ENCODE measurements around the gene HOXB3. TPM values are rescaled to one million over a fixed set of nuclear protein-coding genes. Genes with fewer than 3 reads are reported as not detected.

HOXB3 gene
- total and polyA plus RNA-seq, 2 of the 13 experiments (the other 11 are each of a cell fraction or from before 2014, with no cell fraction given): not detected

GRCh38 chr17:48593126-48593829 lies 3.2 kb upstream of the HOXB3 start, which contains the start of gene HOXB5:
TSS of gene HOXB5 (minus strand) at chr17:48593779. CDS start at chr17:48593682, 97 bp downstream.
- no peak within 1 kb of the TSS for H3K27ac ChIP-seq (ENCODE audit: extremely low read length, insufficient read depth, low read length)
- WGBS (ENCODE audit: low lambda C conversion rate): 44% methylated on average over 49 of the region's 50 CpGs
- FAIRE-seq: no peak
- intact Hi-C loops (cut with micrococcal nuclease; ENCODE audit: unreplicated experiment): no loop called here
- no peaks in the 10 kb centered on the region for H3K79me2 ChIP-seq (ENCODE audit: insufficient read depth, low read length)
- ATAC-seq: no peak
- BruUV-seq (replicated peaks): no TSS peak
- peak within 1 kb of the TSS in 1 of 3 experiments; percentile 9; a peak in 1 of 6 replicates for H3K4me3 ChIP-seq (replicated peaks in 1 of 3; ENCODE audit: insufficient read depth in 1 of 3, low read depth in 2 of 3, low read length in 3 of 3)
- ChIA-PET POLR2A (interaction anchor here (0.6 kb wide), 1 partner anchor 435 kb away, joined by 3 read pairs; no protein-coding TSS in a partner anchor), CTCF (ENCODE audit: low intra/inter-chr PET ratio, low total read pairs) (interaction anchor here (1.4 to 1.9 kb wide), 3 partner anchors 258 to 440 kb away, joined by 4 to 7 read pairs (median 5); no protein-coding TSS in a partner anchor)
- in situ Hi-C loops (cut with HindIII; ENCODE audit: extremely low pct_ligation_motif_present, low pct_unique_long_range_greater_than_20kb): no loop called here
- H3K36me3 ChIP-seq (replicated peaks in 1 of 2; ENCODE audit: control insufficient read depth in 1 of 2, insufficient read depth in 2 of 2, low read length in 2 of 2): no peaks in the 10 kb centered on the region
- no peaks in the 10 kb centered on the region; the same call in 1 of the 2 replicates for H4K20me1 ChIP-seq (ENCODE audit: insufficient read depth, low read length)
- H3K9me3 ChIP-seq (ENCODE audit: low read length): no peaks in the 10 kb centered on the region
- no peak for DNase-seq (ENCODE audit: low spot score)
- no peak for TF ChIP-seq ZNF879 (CRISPR knock-in tag; IDR thresholded peaks at IDR 0.05)
- no peak for TF ChIP-seq KDM2A (CRISPR knock-in tag; IDR thresholded peaks at IDR 0.05; ENCODE audit: borderline replicate concordance, low read depth)
- TF ChIP-seq TOE1 (CRISPR knock-in tag; IDR thresholded peaks at IDR 0.05): no peak
- no peak for TF ChIP-seq KLF9 (CRISPR knock-in tag; IDR thresholded peaks at IDR 0.05; ENCODE audit: low read depth)
- no peak for TF ChIP-seq SATB2 (CRISPR knock-in tag; IDR thresholded peaks at IDR 0.05)
- TF ChIP-seq CBX5 (CRISPR knock-in tag; IDR thresholded peaks at IDR 0.05; ENCODE audit: borderline replicate concordance): no peak
- peaks cover 47 to 91% of the 10 kb centered on the region in 2 experiments for H3K27me3 ChIP-seq (ENCODE audit: control insufficient read depth in 1 of 2, insufficient read depth in 2 of 2, low read length in 2 of 2)
- H3K4me1 ChIP-seq (ENCODE audit: insufficient read depth, low read length): 0 out of 2 replicates have a peak, but pooled peaks cover 6% of the 10 kb centered on the region
- H3K9ac ChIP-seq (ENCODE audit: insufficient read depth, low read depth, low read length): no peak within 1 kb of the TSS
- peak within 1 kb of the TSS; percentile 41 for H3K4me2 ChIP-seq (ENCODE audit: low read depth, low read length)
- no peak within 1 kb of the TSS for H2AFZ ChIP-seq (ENCODE audit: low read length)

- Histone ChIP-seq H3K79me2 (ENCODE audit: insufficient read depth, low read length) (no peaks in the 10 kb centered on the region), H3K27me3 (ENCODE audit: control insufficient read depth in 1 of 2, insufficient read depth in 2 of 2, low read length in 2 of 2) (peaks cover 44 to 91% of the 10 kb centered on the region in 2 experiments), H3K27ac (ENCODE audit: extremely low read length, insufficient read depth, low read length) (no peak overlapping the region), H3K9ac (ENCODE audit: insufficient read depth, low read depth, low read length) (no peak overlapping the region), H3K9me3 (ENCODE audit: low read length) (no peaks in the 10 kb centered on the region), H3K4me2 (ENCODE audit: low read depth, low read length) (no peak overlapping the region), H3K4me1 (ENCODE audit: insufficient read depth, low read length) (0 out of 2 replicates have a peak, but pooled peaks cover 6% of the 10 kb centered on the region), H4K20me1 (ENCODE audit: insufficient read depth, low read length) (no peaks in the 10 kb centered on the region; the same call in 1 of the 2 replicates), H2AFZ (ENCODE audit: low read length) (no peak overlapping the region), H3K4me3 (replicated peaks in 1 of 3; ENCODE audit: insufficient read depth in 1 of 3, low read depth in 2 of 3, low read length in 3 of 3) (no peak overlapping the region), H3K36me3 (replicated peaks in 1 of 2; ENCODE audit: control insufficient read depth in 1 of 2, insufficient read depth in 2 of 2, low read length in 2 of 2) (no peaks in the 10 kb centered on the region)
- 34% methylated on average over 13 of the region's 14 CpGs for WGBS (ENCODE audit: low lambda C conversion rate)
- no TSS peak for BruUV-seq (replicated peaks)
- DNase-seq (ENCODE audit: low spot score): no peak
- intact Hi-C loops (cut with micrococcal nuclease; ENCODE audit: unreplicated experiment): no loop called here
- FAIRE-seq: no peak
- in situ Hi-C loops (cut with HindIII; ENCODE audit: extremely low pct_ligation_motif_present, low pct_unique_long_range_greater_than_20kb): no loop called here
- ChIA-PET POLR2A (no interaction called here), CTCF (ENCODE audit: low intra/inter-chr PET ratio, low total read pairs) (interaction anchor here (1.5 kb wide), 1 partner anchor 439 kb away, joined by 4 read pairs; no protein-coding TSS in a partner anchor)
- no peak for ATAC-seq
- TF ChIP-seq ZBTB37 (CRISPR knock-in tag; IDR thresholded peaks at IDR 0.05) (no peak), ZNF788 (CRISPR knock-in tag; IDR thresholded peaks at IDR 0.05; ENCODE audit: borderline replicate concordance) (no peak), ZNF547 (CRISPR knock-in tag; IDR thresholded peaks at IDR 0.05) (no peak), ZSCAN30 (CRISPR knock-in tag; IDR thresholded peaks at IDR 0.05) (no peak), ZNF251 (CRISPR knock-in tag; IDR thresholded peaks at IDR 0.05) (no peak), GATAD2A (CRISPR knock-in tag; IDR thresholded peaks at IDR 0.05) (no peak), ZNF619 (CRISPR knock-in tag; IDR thresholded peaks at IDR 0.05) (no peak), SMC3 (IDR thresholded peaks at IDR 0.05; ENCODE audit: low read length) (no peak), ZNF7 (CRISPR knock-in tag; IDR thresholded peaks at IDR 0.05) (no peak), NR2F1 (CRISPR knock-in tag; IDR thresholded peaks at IDR 0.05) (no peak), NR3C1 (CRISPR knock-in tag; IDR thresholded peaks at IDR 0.05) (no peak), FOXA1 (IDR thresholded peaks at IDR 0.05) (no peak), FOXA1 (CRISPR knock-in tag; IDR thresholded peaks at IDR 0.05) (no peak), ZNF570 (CRISPR knock-in tag; IDR thresholded peaks at IDR 0.05; ENCODE audit: borderline replicate concordance) (no peak)
Measured at GRCh38 chr17:48592577-48592976, 2.5 kb upstream of the HOXB3 start.
